ENCODE measurements around the gene KDM6A. TPM values are rescaled to one million over a fixed set of nuclear protein-coding genes. Genes with fewer than 3 reads are reported as not detected.

The KDM6A gene
- polyA plus RNA-seq, 1 of the 3 experiments (the other 2 are of a cell fraction), result 7.4 TPM

DNA sequence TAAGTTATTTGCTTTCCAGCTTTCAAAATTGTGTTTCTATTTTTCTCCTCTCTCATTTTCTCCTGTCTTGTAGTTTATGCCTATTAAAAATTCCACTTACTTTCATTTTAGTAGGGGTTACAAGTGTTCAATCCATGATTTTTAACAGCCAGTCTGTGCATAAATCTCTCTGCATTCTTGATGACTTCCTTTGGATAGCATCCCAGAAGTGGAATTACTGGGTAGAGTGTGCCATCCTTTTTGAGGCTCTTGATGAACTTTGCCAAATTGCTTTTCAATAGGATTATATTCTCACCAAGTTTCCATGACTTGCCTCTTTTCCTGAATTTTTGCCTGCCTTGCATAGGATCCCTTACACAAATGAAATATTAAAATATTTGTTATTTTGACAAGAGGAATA lies 269.2 kb downstream of the KDM6A start:
- Histone ChIP-seq H4K20me1 (ENCODE audit: insufficient read depth) (no peaks in the 10 kb centered on the region), H3K36me3 (replicated peaks in 1 of 2; ENCODE audit: control insufficient read depth in 1 of 2, insufficient read depth in 2 of 2, low read length in 1 of 2) (no peaks in the 10 kb centered on the region), H3K9me3 (no peaks in the 10 kb centered on the region), H3K27me3 (ENCODE audit: insufficient read depth) (no peaks in the 10 kb centered on the region; the same call in 1 of the 2 replicates), H3K4me3 (ENCODE audit: low read depth in 2 of 2, low read length in 1 of 2) (no peak overlapping the region), H3K4me2 (no peak overlapping the region), H2AFZ (ENCODE audit: low read depth) (no peak overlapping the region), H3K9ac (no peak overlapping the region), H3K79me2 (ENCODE audit: insufficient read depth) (no peaks in the 10 kb centered on the region), H3K4me1 (ENCODE audit: control insufficient read depth in 1 of 2, insufficient read depth in 2 of 2, low read depth in 1 of 2, low read length in 1 of 2) (no peaks in the 10 kb centered on the region), H3K9me2 (no peaks in the 10 kb centered on the region), H3F3A (replicated peaks; ENCODE audit: insufficient read depth) (peaks cover 4% of the 10 kb centered on the region), H3K27ac (ENCODE audit: low read depth in 2 of 2, low read length in 1 of 2) (no peak overlapping the region)
- ChIA-PET CTCF (no interaction called here), POLR2A (no interaction called here)
- TF ChIP-seq NFIC (IDR thresholded peaks at IDR 0.05; ENCODE audit: borderline replicate concordance), result no peak
- TF ChIP-seq FOSL2 (IDR thresholded peaks at IDR 0.05; ENCODE audit: borderline replicate concordance, low read depth), result no peak
- no peak for TF ChIP-seq GABPA (IDR thresholded peaks at IDR 0.05; ENCODE audit: low read depth)
- TF ChIP-seq SIN3A (IDR thresholded peaks at IDR 0.05; ENCODE audit: borderline replicate concordance, low read depth, low read length), result no peak
- TF ChIP-seq, protein P1, sequence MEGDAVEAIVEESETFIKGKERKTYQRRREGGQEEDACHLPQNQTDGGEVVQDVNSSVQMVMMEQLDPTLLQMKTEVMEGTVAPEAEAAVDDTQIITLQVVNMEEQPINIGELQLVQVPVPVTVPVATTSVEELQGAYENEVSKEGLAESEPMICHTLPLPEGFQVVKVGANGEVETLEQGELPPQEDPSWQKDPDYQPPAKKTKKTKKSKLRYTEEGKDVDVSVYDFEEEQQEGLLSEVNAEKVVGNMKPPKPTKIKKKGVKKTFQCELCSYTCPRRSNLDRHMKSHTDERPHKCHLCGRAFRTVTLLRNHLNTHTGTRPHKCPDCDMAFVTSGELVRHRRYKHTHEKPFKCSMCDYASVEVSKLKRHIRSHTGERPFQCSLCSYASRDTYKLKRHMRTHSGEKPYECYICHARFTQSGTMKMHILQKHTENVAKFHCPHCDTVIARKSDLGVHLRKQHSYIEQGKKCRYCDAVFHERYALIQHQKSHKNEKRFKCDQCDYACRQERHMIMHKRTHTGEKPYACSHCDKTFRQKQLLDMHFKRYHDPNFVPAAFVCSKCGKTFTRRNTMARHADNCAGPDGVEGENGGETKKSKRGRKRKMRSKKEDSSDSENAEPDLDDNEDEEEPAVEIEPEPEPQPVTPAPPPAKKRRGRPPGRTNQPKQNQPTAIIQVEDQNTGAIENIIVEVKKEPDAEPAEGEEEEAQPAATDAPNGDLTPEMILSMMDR (IDR thresholded peaks at IDR 0.05), result no peak
- TF ChIP-seq CHD2 (IDR thresholded peaks at IDR 0.05; ENCODE audit: low read length, partially characterized antibody), result no peak
- TF ChIP-seq MXI1 (IDR thresholded peaks at IDR 0.05; ENCODE audit: low read depth, low read length), result no peak
- no peak for TF ChIP-seq TAF1 (IDR thresholded peaks at IDR 0.05; ENCODE audit: borderline replicate concordance, low read depth, low read length)
- no peak for TF ChIP-seq GATA2 (CRISPR knock-in tag; IDR thresholded peaks at IDR 0.05)
- no peak for DNase-seq

DNA sequence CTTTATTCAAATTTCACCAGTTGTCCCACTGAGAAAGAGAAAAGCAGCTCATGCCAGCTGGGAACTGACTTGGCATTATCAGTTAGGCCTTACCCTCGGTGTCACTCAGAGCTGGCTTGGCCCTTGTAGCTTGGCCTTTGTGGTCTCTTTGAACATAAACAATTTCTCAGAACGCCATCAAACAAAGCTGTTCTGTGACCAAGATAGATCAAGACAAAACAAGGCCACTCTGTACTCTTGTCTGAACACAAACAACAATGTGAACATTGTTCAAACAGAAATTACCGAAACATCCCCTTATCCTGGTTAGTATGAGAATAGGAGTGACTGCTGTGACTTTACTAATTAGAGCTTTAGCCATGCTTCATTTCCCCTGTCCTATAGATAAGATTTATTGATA lies 270.5 kb downstream of the KDM6A start:
- Histone ChIP-seq H3K27ac (ENCODE audit: low read depth in 2 of 2, low read length in 1 of 2) (no peak overlapping the region), H3K4me2 (no peak overlapping the region), H3K4me1 (ENCODE audit: control insufficient read depth in 1 of 2, insufficient read depth in 2 of 2, low read depth in 1 of 2, low read length in 1 of 2) (no peaks in the 10 kb centered on the region), H3K36me3 (replicated peaks in 1 of 2; ENCODE audit: control insufficient read depth in 1 of 2, insufficient read depth in 2 of 2, low read length in 1 of 2) (no peaks in the 10 kb centered on the region), H2AFZ (ENCODE audit: low read depth) (no peak overlapping the region), H4K20me1 (ENCODE audit: insufficient read depth) (no peaks in the 10 kb centered on the region), H3K9ac (no peak overlapping the region), H3K27me3 (ENCODE audit: insufficient read depth) (no peaks in the 10 kb centered on the region; the same call in 1 of the 2 replicates), H3K9me3 (no peaks in the 10 kb centered on the region), H3K9me2 (no peaks in the 10 kb centered on the region), H3K79me2 (ENCODE audit: insufficient read depth) (no peaks in the 10 kb centered on the region), H3F3A (replicated peaks; ENCODE audit: insufficient read depth) (no peaks in the 10 kb centered on the region), H3K4me3 (ENCODE audit: low read depth in 2 of 2, low read length in 1 of 2) (no peak overlapping the region)
- TF ChIP-seq SMC3 (IDR thresholded peaks at IDR 0.05; ENCODE audit: low read depth, low read length), result no peak
- TF ChIP-seq FOXJ3 (CRISPR knock-in tag; IDR thresholded peaks at IDR 0.05), result no peak
- ChIA-PET CTCF (interaction anchor here (0.6 to 1.6 kb wide), 2 partner anchors 44 to 53 kb away, joined by 3 to 5 read pairs; no protein-coding TSS in a partner anchor), POLR2A (no interaction called here)
- 46% methylated on average over 3 of the region's 3 CpGs for WGBS (ENCODE audit: low lambda C conversion rate)
- no peak for DNase-seq
